Neutrophil (primary cell): Measurements from ENCODE around the gene HOXB3.

ENCODE experiments used
- H3K27ac ChIP-seq: fragments of 200-600 bp; sonication (generic); 2 replicates; pipeline ENCODE4 v1.5.1; 2016; ENCODE audit warnings: mild to moderate bottlenecking, moderate library complexity
- H3K27me3 ChIP-seq: fragments of 200-600 bp; sonication (generic); 2 replicates; pipeline ENCODE4 v1.6.0; 2016; ENCODE audit warnings: mild to moderate bottlenecking
- H3K36me3 ChIP-seq: fragments of 200-600 bp; sonication (generic); 2 replicates; pipeline ENCODE4 v1.5.1; 2017
- H3K4me1 ChIP-seq, 2 experiments: fragments of 200-600 bp in 1 of 2; sonication (generic) in 1 of 2; 1 replicate in 1 of 2; 2 replicates in 1 of 2; pipeline versions ENCODE4 v1.5.1 to v1.6.1; 2013 to 2016; ENCODE audit warnings: low read depth in 1 of 2, low read length in 1 of 2, mild to moderate bottlenecking in 1 of 2, moderate library complexity in 1 of 2; ENCODE audit not compliant: control insufficient read depth in 1 of 2, insufficient read depth in 1 of 2
- H3K4me3 ChIP-seq, 2 experiments: fragments of 200-600 bp in 1 of 2; sonication (generic) in 1 of 2; 1 replicate in 1 of 2; 2 replicates in 1 of 2; pipeline ENCODE4 v1.5.1; 2013 to 2016; ENCODE audit warnings: low read depth in 1 of 2, low read length in 1 of 2, mild to moderate bottlenecking in 1 of 2, moderate library complexity in 1 of 2
- H3K9me3 ChIP-seq: fragments of 200-600 bp; sonication (generic); 2 replicates; pipeline ENCODE4 v1.5.1; 2016
- TF ChIP-seq, protein P1 (sequence below): fragments of 200-600 bp; sonication (generic); IDR thresholded peaks from 2 replicates; pipeline ENCODE4 v1.5.1; 2016; ENCODE audit warnings: antibody characterized with exemption

HOXB3 gene

DNA sequence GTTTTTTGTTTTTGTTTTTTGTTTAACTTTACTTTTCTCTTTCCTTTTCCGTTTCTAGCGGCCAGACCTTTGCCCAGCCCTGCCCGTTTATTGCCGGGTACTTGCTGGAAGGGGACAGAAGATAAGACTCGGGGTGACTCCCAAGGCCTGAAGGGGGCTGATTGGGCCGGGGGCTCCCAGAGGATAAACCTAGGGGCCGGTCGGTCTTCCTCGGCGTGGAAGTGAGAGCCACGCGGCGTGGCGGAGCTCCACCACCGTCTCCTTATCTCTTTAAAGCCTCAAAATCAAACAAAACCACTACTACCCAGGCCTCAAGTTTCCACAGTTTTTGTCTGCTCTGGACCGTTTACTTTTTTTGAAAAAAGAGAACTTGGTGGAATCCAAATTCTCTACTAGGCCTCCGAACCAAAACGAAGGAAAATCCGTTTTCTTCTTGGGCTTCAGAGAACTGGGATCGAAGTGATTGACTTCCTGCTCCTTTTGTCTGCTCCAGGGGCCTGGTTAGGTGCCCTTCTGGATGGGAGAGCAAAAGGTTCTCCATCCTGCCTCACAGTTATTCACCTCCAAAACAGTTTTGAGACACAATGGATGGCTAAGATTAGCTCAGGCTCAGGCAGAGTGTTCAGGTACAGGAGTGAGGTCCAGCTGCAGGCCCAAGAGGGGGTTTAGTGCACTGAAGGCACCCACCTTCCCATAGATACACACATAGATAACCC is 44.6 kb upstream of the HOXB3 start:
- Histone ChIP-seq H3K36me3 (no peaks in the 10 kb centered on the region), H3K9me3 (no peaks in the 10 kb centered on the region), H3K4me1 (no peaks in the 10 kb centered on the region), H3K27me3 (peaks cover 100% of the 10 kb centered on the region), H3K4me3 (no peak overlapping the region), H3K27ac (no peak overlapping the region)
- TF ChIP-seq, protein P1, sequence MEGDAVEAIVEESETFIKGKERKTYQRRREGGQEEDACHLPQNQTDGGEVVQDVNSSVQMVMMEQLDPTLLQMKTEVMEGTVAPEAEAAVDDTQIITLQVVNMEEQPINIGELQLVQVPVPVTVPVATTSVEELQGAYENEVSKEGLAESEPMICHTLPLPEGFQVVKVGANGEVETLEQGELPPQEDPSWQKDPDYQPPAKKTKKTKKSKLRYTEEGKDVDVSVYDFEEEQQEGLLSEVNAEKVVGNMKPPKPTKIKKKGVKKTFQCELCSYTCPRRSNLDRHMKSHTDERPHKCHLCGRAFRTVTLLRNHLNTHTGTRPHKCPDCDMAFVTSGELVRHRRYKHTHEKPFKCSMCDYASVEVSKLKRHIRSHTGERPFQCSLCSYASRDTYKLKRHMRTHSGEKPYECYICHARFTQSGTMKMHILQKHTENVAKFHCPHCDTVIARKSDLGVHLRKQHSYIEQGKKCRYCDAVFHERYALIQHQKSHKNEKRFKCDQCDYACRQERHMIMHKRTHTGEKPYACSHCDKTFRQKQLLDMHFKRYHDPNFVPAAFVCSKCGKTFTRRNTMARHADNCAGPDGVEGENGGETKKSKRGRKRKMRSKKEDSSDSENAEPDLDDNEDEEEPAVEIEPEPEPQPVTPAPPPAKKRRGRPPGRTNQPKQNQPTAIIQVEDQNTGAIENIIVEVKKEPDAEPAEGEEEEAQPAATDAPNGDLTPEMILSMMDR, result no peak

DNA sequence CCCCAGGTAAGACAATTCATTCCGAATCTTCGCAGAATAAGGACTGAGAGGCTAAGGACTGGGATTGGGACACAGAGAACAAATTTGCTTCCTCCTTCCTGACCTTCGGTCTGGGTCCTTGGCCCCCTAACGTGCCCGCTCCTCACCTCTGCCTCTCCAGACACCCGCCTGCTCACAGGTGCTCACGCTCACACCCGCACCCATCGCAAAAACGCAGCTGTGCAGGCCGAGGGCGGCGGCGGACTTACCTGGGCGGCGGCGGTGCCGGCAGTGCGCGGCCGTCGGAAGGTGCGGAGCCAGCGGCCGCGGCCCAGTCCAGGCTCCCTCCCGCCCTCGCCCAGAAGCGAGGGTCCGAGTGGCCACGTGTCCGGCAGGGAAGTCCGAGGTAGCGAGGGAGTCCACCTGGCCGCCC is 43.2 kb upstream of the HOXB3 start:
- no peaks in the 10 kb centered on the region for H3K4me1 ChIP-seq
- peaks cover 100% of the 10 kb centered on the region for H3K27me3 ChIP-seq

DNA sequence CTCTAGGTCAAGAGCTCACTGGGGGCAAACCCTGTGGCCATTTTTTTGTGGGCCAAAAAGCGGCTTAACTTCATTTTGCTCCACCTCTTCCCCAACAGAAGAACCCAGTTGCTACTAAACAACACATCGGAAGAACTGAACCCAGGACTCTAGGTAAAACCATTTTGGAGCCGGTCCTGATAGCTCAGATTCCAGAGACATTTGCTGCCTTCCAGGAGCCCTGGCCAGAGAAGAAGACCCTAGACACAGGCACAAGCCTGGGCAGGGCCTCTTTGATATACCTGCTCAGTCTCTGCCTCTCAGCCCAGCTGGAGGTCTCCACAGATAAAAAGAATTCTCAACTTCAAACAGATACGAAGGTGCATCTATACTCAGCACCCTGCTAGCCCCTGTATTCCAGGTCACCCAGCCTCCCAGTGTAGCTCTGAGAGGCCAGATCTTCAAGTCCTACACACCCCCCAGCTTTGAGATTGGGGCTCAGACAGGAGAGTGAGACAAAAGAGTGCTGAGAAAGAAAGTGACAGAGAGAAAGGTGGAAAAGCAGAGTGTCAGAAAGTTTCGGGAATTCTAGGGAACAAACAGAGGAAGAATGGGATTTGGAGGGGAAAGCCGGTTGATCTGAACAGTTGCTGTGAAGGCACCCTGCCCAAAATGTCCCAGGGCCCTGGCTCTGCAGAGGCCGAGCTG is 42.7 kb upstream of the HOXB3 start:
- TF ChIP-seq, protein P1, result no peak
- H3K9me3 ChIP-seq, result no peaks in the 10 kb centered on the region
- peaks cover 100% of the 10 kb centered on the region for H3K27me3 ChIP-seq
- H3K4me3 ChIP-seq, result no peak overlapping the region
- no peaks in the 10 kb centered on the region for H3K4me1 ChIP-seq
- H3K27ac ChIP-seq, result no peak overlapping the region
- H3K36me3 ChIP-seq, result no peaks in the 10 kb centered on the region

More for the DNA sequence above, 43.2 kb upstream of the HOXB3 start:
- Histone ChIP-seq H3K36me3 (no peaks in the 10 kb centered on the region), H3K27ac (no peak overlapping the region), H3K9me3 (no peaks in the 10 kb centered on the region), H3K4me3 (no peak overlapping the region)
- TF ChIP-seq, protein P1, result no peak

DNA sequence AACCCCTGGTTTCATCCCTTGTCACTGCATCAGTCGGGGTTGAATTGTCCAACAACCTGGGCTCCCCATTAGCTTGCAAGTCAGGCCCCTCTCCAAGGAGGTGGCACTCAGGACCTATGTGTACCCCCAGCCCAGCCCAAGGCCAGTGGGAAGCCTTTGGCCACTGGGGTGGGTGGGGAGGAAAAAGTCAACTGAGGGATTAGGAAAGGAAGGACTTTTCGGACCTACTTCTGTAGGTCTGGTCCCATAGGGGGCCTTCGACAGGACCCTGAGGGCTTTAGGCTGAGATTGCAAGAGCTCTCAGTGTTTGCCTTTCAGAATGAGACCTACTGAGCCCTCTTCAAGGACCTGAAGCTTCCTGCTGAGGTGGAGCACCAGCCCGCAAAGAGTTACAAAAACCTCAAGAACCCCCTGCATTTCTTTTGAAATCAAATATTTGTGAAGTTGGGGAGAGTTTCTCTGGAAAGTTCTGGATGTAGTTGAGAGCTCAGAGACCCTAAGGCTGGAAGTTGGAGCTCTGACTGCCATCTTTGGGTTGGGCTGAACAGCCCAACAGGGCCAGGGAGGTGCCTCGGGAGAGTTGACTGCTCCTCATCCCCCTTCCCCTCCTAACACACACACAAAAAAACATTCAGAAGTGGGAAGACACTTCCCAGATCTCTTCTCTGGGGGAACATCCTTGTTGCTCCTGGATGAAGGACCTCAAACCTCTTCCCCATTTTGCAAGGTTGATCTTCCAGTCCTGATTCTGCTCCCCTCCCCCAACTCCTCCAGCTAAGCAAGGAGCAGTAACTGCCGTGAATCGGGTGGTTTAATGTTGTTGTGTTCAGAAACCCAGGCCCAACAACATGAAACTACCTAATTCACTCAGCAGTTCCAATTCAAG is 41.9 kb upstream of the HOXB3 start:
- Histone ChIP-seq H3K27me3 (peaks cover 100% of the 10 kb centered on the region), H3K27ac (no peak overlapping the region), H3K9me3 (no peaks in the 10 kb centered on the region), H3K4me3 (no peak overlapping the region), H3K4me1 (no peaks in the 10 kb centered on the region), H3K36me3 (no peaks in the 10 kb centered on the region)
- TF ChIP-seq, protein P1, result no peak

DNA sequence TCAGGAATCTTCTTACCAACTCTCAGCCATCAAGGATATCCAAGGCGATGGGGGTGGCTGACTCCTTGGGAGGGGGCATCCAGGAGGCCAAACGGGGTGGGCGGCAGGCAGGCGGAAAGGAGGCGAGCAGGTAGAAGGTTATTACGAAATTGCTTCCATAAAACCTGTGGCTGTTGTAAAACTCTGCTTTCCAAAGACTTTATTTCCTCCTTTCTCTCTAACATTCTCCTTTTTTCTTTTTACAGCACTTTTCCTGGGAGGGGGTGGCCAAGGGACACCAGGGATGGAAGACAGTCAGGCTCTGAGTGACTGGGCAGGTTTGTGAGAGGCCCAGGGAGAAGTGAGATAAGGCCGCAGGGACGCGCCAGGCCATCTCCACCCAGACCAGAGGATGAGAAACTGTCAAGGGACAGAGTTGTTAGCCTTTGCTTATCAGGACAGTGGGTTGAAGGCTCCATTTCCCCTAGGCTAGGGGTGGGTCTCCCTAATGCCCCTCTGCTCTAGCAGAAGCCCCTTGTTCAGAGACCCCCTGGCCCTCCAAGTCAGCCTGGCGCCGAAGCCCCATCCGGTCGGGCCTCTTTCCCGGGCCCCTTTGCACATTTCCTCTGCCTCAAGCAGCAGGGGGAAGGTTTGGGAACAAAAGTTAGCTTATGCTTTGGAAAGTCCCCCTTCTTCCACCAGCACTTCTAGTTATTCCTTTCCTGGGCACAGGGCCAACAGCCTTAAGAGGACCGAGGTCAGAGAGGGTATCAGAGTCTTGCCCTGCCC is 41.1 kb upstream of the HOXB3 start:
- Histone ChIP-seq H3K27ac (no peak overlapping the region), H3K4me3 (no peak overlapping the region), H3K9me3 (no peaks in the 10 kb centered on the region), H3K27me3 (peaks cover 100% of the 10 kb centered on the region), H3K4me1 (peaks cover 0 to 4% of the 10 kb centered on the region in 2 experiments), H3K36me3 (no peaks in the 10 kb centered on the region)
- TF ChIP-seq, protein P1, result no peak
